ENCODE measurements around the gene MYO5A.
"Not testable (repeated sequence)": the region's sequence is repeated elsewhere in the genome, so short reads cannot be mapped to it uniquely, and the experiment has no call there.

MYO5A gene

GRCh38 chr15:52503788-52504496 is 24.7 kb downstream of the MYO5A start:
- Histone ChIP-seq H3K36me3 (ENCODE audit: insufficient read depth, low read length) (no peaks in the 10 kb centered on the region), H3K9me3 (ENCODE audit: control insufficient read depth, insufficient read depth, low read length) (no peaks in the 10 kb centered on the region), H3K9ac (ENCODE audit: low read depth, low read length) (no peak overlapping the region), H3K4me1 (ENCODE audit: insufficient read depth, low read length) (no peaks in the 10 kb centered on the region)

- H3K9ac ChIP-seq (ENCODE audit: low read depth, low read length): no peak overlapping the region
- H3K36me3 ChIP-seq (ENCODE audit: insufficient read depth, low read length): no peaks in the 10 kb centered on the region
- no peaks in the 10 kb centered on the region for H3K9me3 ChIP-seq (ENCODE audit: control insufficient read depth, insufficient read depth, low read length)
- no peaks in the 10 kb centered on the region for H3K4me1 ChIP-seq (ENCODE audit: insufficient read depth, low read length)
Measured at GRCh38 chr15:52502608-52503007, 26.1 kb downstream of the MYO5A start.

- Histone ChIP-seq H3K9me3 (ENCODE audit: control insufficient read depth, insufficient read depth, low read length) (no peaks in the 10 kb centered on the region), H3K4me1 (ENCODE audit: insufficient read depth, low read length) (no peaks in the 10 kb centered on the region), H3K9ac (ENCODE audit: low read depth, low read length) (no peak overlapping the region), H3K36me3 (ENCODE audit: insufficient read depth, low read length) (no peaks in the 10 kb centered on the region)
Measured at GRCh38 chr15:52499506-52499905, 29.2 kb downstream of the MYO5A start.

- Histone ChIP-seq H3K9ac (ENCODE audit: low read depth, low read length) (no peak overlapping the region), H3K4me1 (ENCODE audit: insufficient read depth, low read length) (no peaks in the 10 kb centered on the region), H3K9me3 (ENCODE audit: control insufficient read depth, insufficient read depth, low read length) (no peaks in the 10 kb centered on the region), H3K36me3 (ENCODE audit: insufficient read depth, low read length) (no peaks in the 10 kb centered on the region)
Measured at GRCh38 chr15:52498706-52499105, 30.0 kb downstream of the MYO5A start.

GRCh38 chr15:52496776-52497470 is 31.8 kb downstream of the MYO5A start:
- no peaks in the 10 kb centered on the region for H3K36me3 ChIP-seq (ENCODE audit: insufficient read depth, low read length)
- H3K4me1 ChIP-seq (ENCODE audit: insufficient read depth, low read length): no peaks in the 10 kb centered on the region
- no peak overlapping the region for H3K9ac ChIP-seq (ENCODE audit: low read depth, low read length)
- no peaks in the 10 kb centered on the region for H3K9me3 ChIP-seq (ENCODE audit: control insufficient read depth, insufficient read depth, low read length)

- no peaks in the 10 kb centered on the region for H3K4me1 ChIP-seq (ENCODE audit: insufficient read depth, low read length)
- H3K36me3 ChIP-seq (ENCODE audit: insufficient read depth, low read length): no peaks in the 10 kb centered on the region
- no peak overlapping the region for H3K9ac ChIP-seq (ENCODE audit: low read depth, low read length)
- H3K9me3 ChIP-seq (ENCODE audit: control insufficient read depth, insufficient read depth, low read length): no peaks in the 10 kb centered on the region
Measured at GRCh38 chr15:52496175-52496574, 32.5 kb downstream of the MYO5A start.

- Histone ChIP-seq H3K9me3 (ENCODE audit: control insufficient read depth, insufficient read depth, low read length) (no peaks in the 10 kb centered on the region), H3K9ac (ENCODE audit: low read depth, low read length) (no peak overlapping the region), H3K36me3 (ENCODE audit: insufficient read depth, low read length) (no peaks in the 10 kb centered on the region), H3K4me1 (ENCODE audit: insufficient read depth, low read length) (no peaks in the 10 kb centered on the region)
Measured at GRCh38 chr15:52495125-52495524, 33.6 kb downstream of the MYO5A start.

- no peaks in the 10 kb centered on the region for H3K36me3 ChIP-seq (ENCODE audit: insufficient read depth, low read length)
- no peaks in the 10 kb centered on the region for H3K9me3 ChIP-seq (ENCODE audit: control insufficient read depth, insufficient read depth, low read length)
- H3K4me1 ChIP-seq (ENCODE audit: insufficient read depth, low read length): no peaks in the 10 kb centered on the region
- H3K9ac ChIP-seq (ENCODE audit: low read depth, low read length): no peak overlapping the region
Measured at GRCh38 chr15:52493968-52494367, 34.7 kb downstream of the MYO5A start.

- Histone ChIP-seq H3K9ac (ENCODE audit: low read depth, low read length) (no peak overlapping the region), H3K36me3 (ENCODE audit: insufficient read depth, low read length) (no peaks in the 10 kb centered on the region), H3K9me3 (ENCODE audit: control insufficient read depth, insufficient read depth, low read length) (no peaks in the 10 kb centered on the region), H3K4me1 (ENCODE audit: insufficient read depth, low read length) (no peaks in the 10 kb centered on the region)
Measured at GRCh38 chr15:52492132-52492531, 36.5 kb downstream of the MYO5A start.

- no peak overlapping the region for H3K9ac ChIP-seq (ENCODE audit: low read depth, low read length)
- no peaks in the 10 kb centered on the region for H3K36me3 ChIP-seq (ENCODE audit: insufficient read depth, low read length)
- H3K4me1 ChIP-seq (ENCODE audit: insufficient read depth, low read length): peaks cover 5% of the 10 kb centered on the region; the same call in 1 of the 2 replicates
- no peaks in the 10 kb centered on the region for H3K9me3 ChIP-seq (ENCODE audit: control insufficient read depth, insufficient read depth, low read length)
Measured at GRCh38 chr15:52491472-52491871, 37.2 kb downstream of the MYO5A start.

GRCh38 chr15:52489430-52489829 is 39.2 kb downstream of the MYO5A start:
- not testable (repeated sequence) for H3K9ac ChIP-seq (ENCODE audit: low read depth, low read length); H3K36me3 ChIP-seq (ENCODE audit: insufficient read depth, low read length); H3K9me3 ChIP-seq (ENCODE audit: control insufficient read depth, insufficient read depth, low read length)
- peaks cover 14% of the 10 kb centered on the region for H3K4me1 ChIP-seq (ENCODE audit: insufficient read depth, low read length)

GRCh38 chr15:52488830-52489229 is 39.9 kb downstream of the MYO5A start:
- Histone ChIP-seq H3K4me1 (ENCODE audit: insufficient read depth, low read length) (peaks cover 14% of the 10 kb centered on the region), H3K9me3 (ENCODE audit: control insufficient read depth, insufficient read depth, low read length) (no peaks in the 10 kb centered on the region), H3K9ac (ENCODE audit: low read depth, low read length) (no peak overlapping the region), H3K36me3 (ENCODE audit: insufficient read depth, low read length) (no peaks in the 10 kb centered on the region)

- Histone ChIP-seq H3K36me3 (ENCODE audit: insufficient read depth, low read length) (no peaks in the 10 kb centered on the region), H3K4me1 (ENCODE audit: insufficient read depth, low read length) (peaks cover 14% of the 10 kb centered on the region), H3K9ac (ENCODE audit: low read depth, low read length) (no peak overlapping the region), H3K9me3 (ENCODE audit: control insufficient read depth, insufficient read depth, low read length) (no peaks in the 10 kb centered on the region)
Measured at GRCh38 chr15:52486003-52486996, 42.4 kb downstream of the MYO5A start.

- Histone ChIP-seq H3K9ac (ENCODE audit: low read depth, low read length) (no peak overlapping the region), H3K36me3 (ENCODE audit: insufficient read depth, low read length) (no peaks in the 10 kb centered on the region), H3K4me1 (ENCODE audit: insufficient read depth, low read length) (peaks cover 14% of the 10 kb centered on the region), H3K9me3 (ENCODE audit: control insufficient read depth, insufficient read depth, low read length) (no peaks in the 10 kb centered on the region)
Measured at GRCh38 chr15:52485290-52485689, 43.4 kb downstream of the MYO5A start.

Data from ES-I3 (cell line).